ENCODE measurements around the gene SLC10A3. TPM values are rescaled to one million over a fixed set of nuclear protein-coding genes. Genes with fewer than 3 reads are reported as not detected.
A peak's percentile ranks its signal among the peaks of the same experiment; 100 is the strongest.

Gene SLC10A3
- total RNA-seq, 4 donors from 2014 or later = 11.6 to 19.8 (median 16.5) TPM

- no peak for DNase-seq
- no peak for TF ChIP-seq CTCF (IDR thresholded peaks at IDR 0.05)
- no peak for TF ChIP-seq POLR2A (IDR thresholded peaks at IDR 0.05)
- H3K4me1 ChIP-seq = peaks cover 0 to 8% (median 0%) of the 10 kb centered on the region in 4 donors
- no peak overlapping the region for H3K27ac ChIP-seq
- peaks cover 0 to 22% (median 0%) of the 10 kb centered on the region in 3 donors for H3K36me3 ChIP-seq
- no peak overlapping the region for H3K4me3 ChIP-seq
- H3K27me3 ChIP-seq = no peaks in the 10 kb centered on the region
- H3K9me3 ChIP-seq = no peaks in the 10 kb centered on the region
Observed at GRCh38 chrX:154449618-154450017, 40.8 kb downstream of the SLC10A3 start.

DNA sequence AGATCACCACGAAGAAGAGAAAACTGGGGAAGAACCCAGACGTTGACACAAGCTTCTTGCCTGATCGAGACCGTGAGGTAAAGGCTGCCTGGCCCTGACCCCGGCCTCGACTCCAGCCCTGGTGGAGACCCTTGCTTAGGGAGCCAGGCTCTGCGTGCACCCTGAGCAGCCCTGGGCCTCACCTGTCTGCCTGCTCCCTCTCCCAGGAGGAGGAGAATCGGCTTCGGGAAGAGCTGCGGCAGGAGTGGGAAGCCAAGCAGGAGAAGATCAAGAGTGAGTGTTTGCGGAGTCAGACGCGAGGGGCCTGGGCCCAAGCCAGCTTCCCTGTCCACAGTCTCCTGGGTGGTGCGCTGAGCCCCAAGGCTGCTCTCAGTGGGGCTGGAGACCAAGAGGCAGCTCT, 41.9 kb downstream of the SLC10A3 start:
- H3K27ac ChIP-seq = no peak overlapping the region
- no peak overlapping the region for H3K4me3 ChIP-seq
- peaks cover 0 to 10% (median 1%) of the 10 kb centered on the region in 4 donors for H3K4me1 ChIP-seq
- H3K27me3 ChIP-seq = no peaks in the 10 kb centered on the region
- no peak for DNase-seq
- no peak for TF ChIP-seq CTCF (IDR thresholded peaks at IDR 0.05)
- no peak for TF ChIP-seq POLR2A (IDR thresholded peaks at IDR 0.05)
- H3K9me3 ChIP-seq = no peaks in the 10 kb centered on the region
- peaks cover 0 to 22% (median 0%) of the 10 kb centered on the region in 3 donors for H3K36me3 ChIP-seq

DNA sequence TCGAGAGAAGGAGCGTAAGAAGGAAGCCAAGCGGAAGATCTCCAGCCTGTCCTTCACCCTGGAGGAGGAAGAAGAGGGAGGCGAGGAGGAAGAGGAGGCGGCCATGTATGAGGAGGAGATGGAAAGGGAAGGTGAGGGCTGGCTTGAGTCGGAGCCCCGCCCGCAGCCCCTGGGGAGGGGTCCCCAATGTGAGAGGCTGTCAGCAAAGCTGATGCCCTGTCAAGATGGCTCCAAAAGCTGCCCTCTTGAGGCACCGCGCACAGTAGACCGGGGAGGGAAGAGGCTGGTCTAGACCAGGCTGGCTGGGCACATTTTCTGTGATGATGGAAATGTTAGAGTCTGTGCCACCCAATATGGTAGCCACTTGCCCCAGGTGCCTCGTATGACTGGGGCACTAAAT, 44.0 kb downstream of the SLC10A3 start:
- no peak overlapping the region for H3K4me3 ChIP-seq
- peaks cover 0 to 35% (median 0%) of the 10 kb centered on the region in 3 donors for H3K36me3 ChIP-seq
- TF ChIP-seq CTCF (IDR thresholded peaks at IDR 0.05) = no peak
- TF ChIP-seq POLR2A (IDR thresholded peaks at IDR 0.05) = no peak
- DNase-seq = no peak
- H3K27ac ChIP-seq = no peak overlapping the region
- H3K4me1 ChIP-seq = peaks cover 0 to 10% (median 3%) of the 10 kb centered on the region in 4 donors
- no peaks in the 10 kb centered on the region for H3K27me3 ChIP-seq
- H3K9me3 ChIP-seq = no peaks in the 10 kb centered on the region

DNA sequence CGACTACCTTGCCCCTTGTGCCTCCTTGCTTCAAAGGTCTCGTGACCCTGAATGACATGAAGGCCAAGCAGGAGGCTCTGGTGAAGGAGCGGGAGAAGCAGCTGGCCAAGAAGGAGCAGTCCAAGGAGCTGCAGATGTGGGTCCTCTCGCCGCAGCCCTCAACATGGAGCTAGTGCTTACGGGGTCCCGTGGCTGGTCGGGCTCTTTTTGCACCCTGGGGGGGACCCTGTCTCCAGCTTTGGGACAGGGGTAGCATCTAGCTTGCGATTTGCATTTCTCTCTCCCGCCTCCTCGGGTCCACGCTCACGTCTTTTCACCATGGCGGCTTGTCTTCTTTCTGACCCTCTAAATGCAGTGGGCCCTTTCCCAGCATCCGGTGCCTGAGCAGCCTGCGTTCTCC, 44.7 kb downstream of the SLC10A3 start:
- no peak overlapping the region for H3K4me3 ChIP-seq
- DNase-seq = no peak
- no peak for TF ChIP-seq POLR2A (IDR thresholded peaks at IDR 0.05)
- no peak for TF ChIP-seq CTCF (IDR thresholded peaks at IDR 0.05)
- no peaks in the 10 kb centered on the region for H3K9me3 ChIP-seq
- peaks cover 0 to 10% (median 3%) of the 10 kb centered on the region in 4 donors for H3K4me1 ChIP-seq
- H3K36me3 ChIP-seq = peaks cover 0 to 35% (median 0%) of the 10 kb centered on the region in 3 donors
- H3K27me3 ChIP-seq = no peaks in the 10 kb centered on the region
- no peak overlapping the region for H3K27ac ChIP-seq

- H3K36me3 ChIP-seq = peaks cover 0 to 34% (median 0%) of the 10 kb centered on the region in 3 donors
- TF ChIP-seq POLR2A (IDR thresholded peaks at IDR 0.05) = no peak
- TF ChIP-seq CTCF (IDR thresholded peaks at IDR 0.05) = no peak
- H3K27me3 ChIP-seq = no peaks in the 10 kb centered on the region
- H3K4me3 ChIP-seq = peak overlapping the region; percentile 43 to 80 (median 60)
- DNase-seq = no peak
- H3K9me3 ChIP-seq = no peaks in the 10 kb centered on the region
- peak overlapping the region; percentile 73 to 87 (median 81) for H3K27ac ChIP-seq
- peaks cover 0 to 10% (median 3%) of the 10 kb centered on the region in 4 donors for H3K4me1 ChIP-seq
Observed at GRCh38 chrX:154444755-154445246, 45.6 kb downstream of the SLC10A3 start.
